B cell (primary cell): Measurements from ENCODE around the gene PSMA2. TPM values are rescaled to one million over a fixed set of nuclear protein-coding genes. Genes with fewer than 3 reads are reported as not detected.

Experiments
- ATAC-seq: fragments of 200-7000 bp; cut with Tn5 transposase; one replicate; pipeline ENCODE4 v1.10.0; 2021; ENCODE audit warnings: low read depth, mild to moderate bottlenecking, moderate number of reproducible peaks, moderate library complexity
- CTCF ChIA-PET: fragments of 350-600 bp; sonication (Branson Sonifier 250); formaldehyde crosslinking; loops from one replicate; lab custom pipeline; 2021; ENCODE audit warnings: antibody characterized with exemption, inconsistent platforms; lab: Charles Lee
- POLR2A ChIA-PET: fragments of 350-600 bp; sonication (Branson Sonifier 250); formaldehyde crosslinking; loops from one replicate; lab custom pipeline; 2021; ENCODE audit warnings: antibody characterized with exemption; lab: Charles Lee
- DNase-seq: peaks from one replicate; pipeline ENCODE4 v3.0.0; 2013
- H2AFZ ChIP-seq: 2 replicates; pipeline ENCODE4 v1.6.1; 2012; ENCODE audit warnings: mild to moderate bottlenecking, low read depth, low read length; ENCODE audit not compliant: insufficient read depth, poor library complexity, severe bottlenecking
- H3K27ac ChIP-seq, 2 donors: 1 replicate in 1 of 2; 2 replicates in 1 of 2; pipeline ENCODE4 v1.5.1; 2012 to 2013; ENCODE audit warnings: low read length in 2 of 2, mild to moderate bottlenecking in 2 of 2, moderate library complexity in 1 of 2
- H3K27me3 ChIP-seq, 4 experiments: fragments of 200-600 bp in 1 of 4; sonication (generic) in 1 of 4; replicated peaks in 1 of 4; 1 replicate in 2 of 4; 2 replicates in 2 of 4; pipeline versions ENCODE4 v1.6.1 to v1.7.0; 2013 to 2016; ENCODE audit warnings: low read length in 3 of 4, mild to moderate bottlenecking in 2 of 4, mixed read lengths in 1 of 4, moderate library complexity in 1 of 4; ENCODE audit not compliant: insufficient read depth in 4 of 4, control insufficient read depth in 3 of 4; ENCODE audit errors: control extremely low read depth in 1 of 4
- H3K36me3 ChIP-seq, 2 experiments: replicated peaks in 1 of 2; 1 replicate in 1 of 2; 2 replicates in 1 of 2; pipeline versions ENCODE4 v1.6.1 to v1.7.1; 2013; ENCODE audit warnings: low read length in 1 of 2; ENCODE audit not compliant: insufficient read depth in 2 of 2, control insufficient read depth in 1 of 2; ENCODE audit errors: control extremely low read depth in 1 of 2, extremely low read depth in 1 of 2
- H3K4me1 ChIP-seq, 2 donors: fragments of 200-600 bp in 1 of 2; sonication (generic) in 1 of 2; 1 replicate in 1 of 2; 2 replicates in 1 of 2; pipeline versions ENCODE4 v1.5.1 to v1.6.1; 2013 to 2017; ENCODE audit warnings: low read length in 2 of 2; ENCODE audit not compliant: control insufficient read depth in 2 of 2, insufficient read depth in 2 of 2
- H3K4me2 ChIP-seq: replicated peaks from 2 replicates; pipeline ENCODE3; 2012; ENCODE audit warnings: mild to moderate bottlenecking, low read depth, low read length; ENCODE audit not compliant: poor library complexity, severe bottlenecking
- H3K4me3 ChIP-seq, 5 experiments: fragments of 200-600 bp in 1 of 5; sonication (generic) in 1 of 5; 1 replicate in 3 of 5; 2 replicates in 2 of 5; pipeline versions ENCODE4 v1.5.1 to v1.7.0; 2011 to 2016; ENCODE audit warnings: low read length in 4 of 5, mild to moderate bottlenecking in 4 of 5, low read depth in 2 of 5, control low read depth in 1 of 5, moderate library complexity in 1 of 5; ENCODE audit not compliant: insufficient read depth in 1 of 5; ENCODE audit errors: control extremely low read depth in 1 of 5, extremely low read depth in 1 of 5
- H3K79me2 ChIP-seq: fragments of 200-600 bp; sonication (generic); one replicate; pipeline ENCODE4 v1.6.0; 2016; ENCODE audit warnings: low read length; ENCODE audit not compliant: control insufficient read depth, insufficient read depth
- H3K9ac ChIP-seq: fragments of 200-600 bp; sonication (generic); 2 replicates; pipeline ENCODE4 v1.6.1; 2017; ENCODE audit warnings: mild to moderate bottlenecking, low read length, moderate library complexity
- H3K9me3 ChIP-seq, 3 donors: one replicate each; pipeline versions ENCODE4 v1.6.1 to v1.7.1; 2013; ENCODE audit warnings: low read length in 2 of 3; ENCODE audit not compliant: control insufficient read depth in 2 of 3, insufficient read depth in 1 of 3; ENCODE audit errors: control extremely low read depth in 1 of 3
- H4K20me1 ChIP-seq: 2 replicates; pipeline ENCODE4 v1.6.0; 2012; ENCODE audit warnings: mild to moderate bottlenecking, low read length; ENCODE audit not compliant: insufficient read depth, control insufficient read depth, poor library complexity, severe bottlenecking
- H3K27ac Mint-ChIP-seq: one replicate; pipeline ENCODE4 v1.8.0; 2021; ENCODE audit warnings: mixed read lengths
- H3K27me3 Mint-ChIP-seq: one replicate; pipeline ENCODE4 v1.8.0; 2021; ENCODE audit warnings: mixed read lengths
- H3K4me1 Mint-ChIP-seq: one replicate; pipeline ENCODE4 v1.8.0; 2021; ENCODE audit warnings: mixed read lengths
- H3K4me3 Mint-ChIP-seq: one replicate; pipeline ENCODE4 v1.8.0; 2021; ENCODE audit warnings: mixed read lengths
- H3K9me3 Mint-ChIP-seq: one replicate; pipeline ENCODE4 v1.8.0; 2022; ENCODE audit warnings: mixed read lengths; ENCODE audit not compliant: insufficient read depth
- CTCF ChIP-seq: fragments of 200-600 bp; IDR thresholded peaks from one replicate; pipeline ENCODE4 v1.8.0; 2022; ENCODE audit warnings: antibody characterized with exemption, mild to moderate bottlenecking
- EZH2 ChIP-seq: IDR thresholded peaks from 2 replicates; pipeline ENCODE4 v1.6.1; 2012; ENCODE audit warnings: borderline replicate concordance, low read depth, mild to moderate bottlenecking, moderate library complexity, low read length; ENCODE audit not compliant: insufficient read depth, poor library complexity, severe bottlenecking
- WGBS: methylation state at CpG from one replicate; pipeline ENCODE4 v1.1.5; 2013; ENCODE audit warnings: missing lambda C conversion rate; ENCODE audit not compliant: insufficient coverage; 5-methylcytosine and 5-hydroxymethylcytosine counted together
- intact Hi-C: fragments of 100-400 bp; cut with micrococcal nuclease; formaldehyde crosslinking; loops from one replicate; pipeline ENCODE4 v1.10.0; 2022
- polyA plus RNA-seq: library from polyadenylated mRNA; depleted of rRNA; stranded (reverse); fragments of >200 nt; gene quantifications from 2 replicates; pipeline ENCODE4 v1.2.3, GENCODE V29; 2012
- total RNA-seq, 2 donors: library from RNA; stranded (reverse); fragments of 120-200 nt in 1 of 2; gene quantifications; 1 replicate in 1 of 2; 2 replicates in 1 of 2; pipeline versions ENCODE4 v1.2.3 to v1.2.4, GENCODE V29; 2013 to 2022

Gene PSMA2
- total and polyA plus RNA-seq, 2 donors (not counting 1 experiment from before 2014, with no cell fraction given): 26.3 to 47.8 TPM

GRCh38 chr7:42981601-42982000 is 49.6 kb upstream of the PSMA2 start:
- intact Hi-C loops: no loop called here
- DNase-seq (no peak), ATAC-seq (no peak)
- Mint-ChIP-seq H3K27me3 (peaks cover 18% of the 10 kb centered on the region), H3K9me3 (no peaks in the 10 kb centered on the region), H3K27ac (no peak overlapping the region), H3K4me1 (no peaks in the 10 kb centered on the region), H3K4me3 (no peak overlapping the region)
- Histone ChIP-seq H2AFZ (no peak overlapping the region), H3K9me3 (peaks cover 0 to 2% (median 0%) of the 10 kb centered on the region in 3 donors), H4K20me1 (no peaks in the 10 kb centered on the region), H3K79me2 (no peaks in the 10 kb centered on the region), H3K36me3 (no peaks in the 10 kb centered on the region), H3K9ac (no peak overlapping the region), H3K4me1 (no peaks in the 10 kb centered on the region), H3K27ac (no peak overlapping the region), H3K27me3 (peaks cover 0 to 2% (median 0%) of the 10 kb centered on the region in 4 experiments), H3K4me3 (no peak overlapping the region), H3K4me2 (no peak overlapping the region)
- CTCF ChIA-PET: no interaction called here
- TF ChIP-seq CTCF (no peak), EZH2 (no peak)
- 100% methylated on average over 1 of the region's 1 CpG for WGBS
- POLR2A ChIA-PET: no interaction called here

- Histone ChIP-seq H3K79me2 (no peaks in the 10 kb centered on the region), H3K9ac (no peak overlapping the region), H3K4me3 (no peak overlapping the region), H3K9me3 (peaks cover 0 to 2% (median 0%) of the 10 kb centered on the region in 3 donors), H3K27me3 (peaks cover 0 to 2% (median 0%) of the 10 kb centered on the region in 4 experiments), H3K27ac (no peak overlapping the region), H4K20me1 (no peaks in the 10 kb centered on the region), H3K36me3 (no peaks in the 10 kb centered on the region), H3K4me2 (no peak overlapping the region), H2AFZ (no peak overlapping the region), H3K4me1 (no peaks in the 10 kb centered on the region)
- no peaks in the 10 kb centered on the region for H3K4me1 Mint-ChIP-seq
- ATAC-seq (no peak), DNase-seq (no peak)
- no peak overlapping the region for H3K4me3 Mint-ChIP-seq
- WGBS: 92% methylated on average over 2 of the region's 3 CpGs
- no peak overlapping the region for H3K27ac Mint-ChIP-seq
- H3K9me3 Mint-ChIP-seq: no peaks in the 10 kb centered on the region
- TF ChIP-seq CTCF: no peak
- TF ChIP-seq EZH2: no peak
- H3K27me3 Mint-ChIP-seq: peaks cover 20% of the 10 kb centered on the region
- intact Hi-C loops: no loop called here
- ChIA-PET POLR2A (no interaction called here), CTCF (no interaction called here)
Observed at GRCh38 chr7:42980514-42980913, 48.5 kb upstream of the PSMA2 start.
